ENCODE measurements around the gene MED12L.

The MED12L gene

GRCh38 chr3:151047636-151048035 lies 37.8 kb upstream of the MED12L start:
- H3K27me3 ChIP-seq (ENCODE audit: insufficient read depth, low read length): no peaks in the 10 kb centered on the region
- H3K9ac ChIP-seq (ENCODE audit: low read length): no peak overlapping the region
- H3K4me1 ChIP-seq (ENCODE audit: insufficient read depth, low read length, severe bottlenecking): no peaks in the 10 kb centered on the region
- no peaks in the 10 kb centered on the region for H4K20me1 ChIP-seq (ENCODE audit: insufficient read depth, low read length)
- H3F3A ChIP-seq (ENCODE audit: insufficient read depth, low read length): no peaks in the 10 kb centered on the region
- H2AFZ ChIP-seq (ENCODE audit: low read length): no peak overlapping the region
- H3K4me2 ChIP-seq (ENCODE audit: low read length): no peak overlapping the region
- no peaks in the 10 kb centered on the region for H3K9me2 ChIP-seq (ENCODE audit: low read depth, low read length)
- TF ChIP-seq EZH2 (IDR thresholded peaks at IDR 0.05; ENCODE audit: borderline replicate concordance, low read length) (no peak), CTCF (IDR thresholded peaks at IDR 0.05; ENCODE audit: low read length) (no peak)
- no peaks in the 10 kb centered on the region for H3K9me3 ChIP-seq (ENCODE audit: low read length)
- no peak overlapping the region for H3K4me3 ChIP-seq (ENCODE audit: low read depth, low read length, poor library complexity, severe bottlenecking)
- H3K79me2 ChIP-seq (ENCODE audit: insufficient read depth, low read length): no peaks in the 10 kb centered on the region
- H3K36me3 ChIP-seq (ENCODE audit: insufficient read depth, low read length): no peaks in the 10 kb centered on the region
- no peak overlapping the region for H3K27ac ChIP-seq (ENCODE audit: low read depth, low read length, poor library complexity, severe bottlenecking)

- Histone ChIP-seq H3K27me3 (ENCODE audit: insufficient read depth, low read length) (no peaks in the 10 kb centered on the region), H2AFZ (ENCODE audit: low read length) (no peak overlapping the region), H4K20me1 (ENCODE audit: insufficient read depth, low read length) (no peaks in the 10 kb centered on the region), H3K36me3 (ENCODE audit: insufficient read depth, low read length) (no peaks in the 10 kb centered on the region), H3K9ac (ENCODE audit: low read length) (no peak overlapping the region), H3K79me2 (ENCODE audit: insufficient read depth, low read length) (no peaks in the 10 kb centered on the region), H3K4me2 (ENCODE audit: low read length) (no peak overlapping the region), H3K9me2 (ENCODE audit: low read depth, low read length) (no peaks in the 10 kb centered on the region), H3K9me3 (ENCODE audit: low read length) (no peaks in the 10 kb centered on the region), H3K27ac (ENCODE audit: low read depth, low read length, poor library complexity, severe bottlenecking) (no peak overlapping the region), H3K4me3 (ENCODE audit: low read depth, low read length, poor library complexity, severe bottlenecking) (no peak overlapping the region), H3K4me1 (ENCODE audit: insufficient read depth, low read length, severe bottlenecking) (no peaks in the 10 kb centered on the region), H3F3A (ENCODE audit: insufficient read depth, low read length) (no peaks in the 10 kb centered on the region)
- no peak for TF ChIP-seq CTCF (IDR thresholded peaks at IDR 0.05; ENCODE audit: low read length)
Measured at GRCh38 chr3:151051533-151051932, 33.9 kb upstream of the MED12L start.

- no peak overlapping the region for H3K4me3 ChIP-seq (ENCODE audit: low read depth, low read length, poor library complexity, severe bottlenecking)
- H3K27ac ChIP-seq (ENCODE audit: low read depth, low read length, poor library complexity, severe bottlenecking): no peak overlapping the region
- no peaks in the 10 kb centered on the region for H3K9me2 ChIP-seq (ENCODE audit: low read depth, low read length)
- H3K79me2 ChIP-seq (ENCODE audit: insufficient read depth, low read length): no peaks in the 10 kb centered on the region
- H3K27me3 ChIP-seq (ENCODE audit: insufficient read depth, low read length): 0 out of 2 replicates have a peak, but pooled peaks cover under 1% of the 10 kb centered on the region
- TF ChIP-seq EZH2 (IDR thresholded peaks at IDR 0.05; ENCODE audit: borderline replicate concordance, low read length) (no peak), CTCF (IDR thresholded peaks at IDR 0.05; ENCODE audit: low read length) (no peak)
- no peaks in the 10 kb centered on the region for H3F3A ChIP-seq (ENCODE audit: insufficient read depth, low read length)
- no peaks in the 10 kb centered on the region for H3K4me1 ChIP-seq (ENCODE audit: insufficient read depth, low read length, severe bottlenecking)
- no peaks in the 10 kb centered on the region for H3K9me3 ChIP-seq (ENCODE audit: low read length)
- H3K9ac ChIP-seq (ENCODE audit: low read length): no peak overlapping the region
- H2AFZ ChIP-seq (ENCODE audit: low read length): no peak overlapping the region
- H3K4me2 ChIP-seq (ENCODE audit: low read length): no peak overlapping the region
- H3K36me3 ChIP-seq (ENCODE audit: insufficient read depth, low read length): no peaks in the 10 kb centered on the region
- no peaks in the 10 kb centered on the region for H4K20me1 ChIP-seq (ENCODE audit: insufficient read depth, low read length)
Measured at GRCh38 chr3:151052346-151052745, 33.1 kb upstream of the MED12L start.
